K562 (cell line): Measurements from ENCODE around the gene RALGAPB. TPM values are rescaled to one million over a fixed set of nuclear protein-coding genes. Genes with fewer than 3 reads are reported as not detected.

Experiments
- BRCA1 ChIP-seq, 2 experiments: fragments of 450-650 bp in 1 of 2; sonication (generic) in 1 of 2; formaldehyde crosslinking in 1 of 2; IDR thresholded peaks; 2 replicates each; pipeline versions ENCODE4 v1.5.0 to v1.6.1; 2017 to 2020; ENCODE audit warnings: mild to moderate bottlenecking in 1 of 2, missing genetic modification reagents in 1 of 2
- CBX2 ChIP-seq: fragments of 200-600 bp; sonication (generic); IDR thresholded peaks from one replicate; pipeline ENCODE4 v1.6.1; 2012; ENCODE audit warnings: mild to moderate bottlenecking, low read length, inconsistent platforms; ENCODE audit not compliant: insufficient read depth, poor library complexity, severe bottlenecking
- DACH1 ChIP-seq: fragments of 450-650 bp; IDR thresholded peaks from 2 replicates; pipeline ENCODE4 v1.6.1; 2018; ENCODE audit not compliant: partially characterized antibody
- FIP1L1 ChIP-seq: fragments of 200-400 bp; formaldehyde crosslinking; IDR thresholded peaks from 2 replicates; pipeline ENCODE4 v1.6.1; 2018; ENCODE audit warnings: mild to moderate bottlenecking, low read depth, low read length; ENCODE audit not compliant: poor library complexity, severe bottlenecking
- FOXJ3 ChIP-seq: sonication (generic); formaldehyde crosslinking; IDR thresholded peaks from 2 replicates; pipeline ENCODE4 v1.4.0; 2020; ENCODE audit warnings: mild to moderate bottlenecking, missing genetic modification reagents
- GATA2 ChIP-seq: sonication (generic); formaldehyde crosslinking; IDR thresholded peaks from 2 replicates; pipeline ENCODE4 v1.4.0; 2020; ENCODE audit warnings: mild to moderate bottlenecking, missing genetic modification reagents
- HDAC6 ChIP-seq: IDR thresholded peaks from 2 replicates; pipeline ENCODE4 v1.6.1; 2012; ENCODE audit warnings: low read depth, mild to moderate bottlenecking, control low read depth, inconsistent platforms, low read length, moderate library complexity
- MITF ChIP-seq: IDR thresholded peaks from 2 replicates; pipeline ENCODE4 v1.6.1; 2014; ENCODE audit warnings: antibody characterized with exemption
- NFRKB ChIP-seq: fragments of 450-650 bp; IDR thresholded peaks from 2 replicates; pipeline ENCODE4 v1.6.1; 2016; ENCODE audit warnings: low read depth
- NONO ChIP-seq, 2 experiments: fragments of 200-400 bp in 1 of 2; fragments of 450-650 bp in 1 of 2; formaldehyde crosslinking in 1 of 2; IDR thresholded peaks; 2 replicates each; pipeline ENCODE4 v1.6.1; 2017; ENCODE audit warnings: low read depth in 2 of 2, mild to moderate bottlenecking in 2 of 2, moderate library complexity in 2 of 2, low read length in 1 of 2
- NR1H2 ChIP-seq: sonication (generic); formaldehyde crosslinking; IDR thresholded peaks from 2 replicates; pipeline ENCODE4 v1.4.0; 2020; ENCODE audit warnings: mild to moderate bottlenecking, missing genetic modification reagents
- PURB ChIP-seq: sonication (generic); formaldehyde crosslinking; IDR thresholded peaks from 2 replicates; pipeline ENCODE4 v1.9.0; 2021; ENCODE audit warnings: low read depth, mild to moderate bottlenecking, missing genetic modification reagents
- RBM17 ChIP-seq: fragments of 200-400 bp; formaldehyde crosslinking; IDR thresholded peaks from 2 replicates; pipeline ENCODE4 v1.6.1; 2017; ENCODE audit warnings: low read depth, mild to moderate bottlenecking, low read length, borderline replicate concordance
- RBM22 ChIP-seq: fragments of 200-400 bp; formaldehyde crosslinking; IDR thresholded peaks from 2 replicates; pipeline ENCODE4 v1.6.1; 2018; ENCODE audit warnings: low read length, low read depth; ENCODE audit not compliant: poor library complexity, severe bottlenecking
- SFPQ ChIP-seq: fragments of 200-400 bp; formaldehyde crosslinking; IDR thresholded peaks from 2 replicates; pipeline ENCODE4 v1.6.1; 2017; ENCODE audit warnings: mild to moderate bottlenecking, low read depth, low read length, moderate library complexity
- SMARCE1 ChIP-seq: fragments of 450-650 bp; IDR thresholded peaks from 2 replicates; pipeline ENCODE4 v1.7.1; 2016; ENCODE audit warnings: mild to moderate bottlenecking
- SMC3 ChIP-seq: conservative IDR thresholded peaks from 2 replicates; pipeline ENCODE4 v1.6.1; 2011; ENCODE audit warnings: low read depth, low read length, improper control_type of control experiment; ENCODE audit not compliant: insufficient read depth
- TAF9B ChIP-seq: fragments of 450-650 bp; IDR thresholded peaks from 2 replicates; pipeline ENCODE4 v1.6.1; 2018; ENCODE audit warnings: mild to moderate bottlenecking; ENCODE audit not compliant: partially characterized antibody
- TCF3 ChIP-seq: sonication (generic); formaldehyde crosslinking; IDR thresholded peaks from 2 replicates; pipeline ENCODE4 v1.4.0; 2020; ENCODE audit warnings: mild to moderate bottlenecking, missing genetic modification reagents
- TEAD4 ChIP-seq, 2 experiments: sonication (generic) in 1 of 2; formaldehyde crosslinking in 1 of 2; IDR thresholded peaks; 2 replicates each; pipeline versions ENCODE4 v1.6.1 to v1.8.0; 2012 to 2022; ENCODE audit warnings: borderline replicate concordance in 1 of 2, inconsistent platforms in 1 of 2, low read length in 1 of 2, mild to moderate bottlenecking in 1 of 2, missing genetic modification reagents in 1 of 2
- ZFX ChIP-seq: sonication (generic); formaldehyde crosslinking; IDR thresholded peaks from 2 replicates; pipeline ENCODE4 v1.8.0; 2022; ENCODE audit warnings: mild to moderate bottlenecking, missing genetic modification reagents, moderate library complexity
- ZNF174 ChIP-seq: fragments of 250-450 bp; sonication (Bioruptor Pico); IDR thresholded peaks from 2 replicates; pipeline ENCODE4 v1.4.0; 2020; ENCODE audit warnings: mild to moderate bottlenecking
- ZNF232 ChIP-seq: sonication (generic); formaldehyde crosslinking; IDR thresholded peaks from 2 replicates; pipeline ENCODE4 v1.8.0; 2022; ENCODE audit warnings: mild to moderate bottlenecking, missing genetic modification reagents
- ZNF347 ChIP-seq: fragments of 450-650 bp; formaldehyde crosslinking; IDR thresholded peaks from 2 replicates; pipeline ENCODE4 v1.4.0; 2020; ENCODE audit warnings: low read depth, mild to moderate bottlenecking, moderate library complexity
- ZSCAN29 ChIP-seq: fragments of 450-650 bp; IDR thresholded peaks from 2 replicates; pipeline ENCODE4 v1.6.1; 2017
- polyA plus RNA-seq, 8 experiments: library from polyadenylated mRNA; depleted of rRNA in 4 of 8; stranded (reverse) in 5 of 8; unstranded in 3 of 8; fragments of >200 nt; fragmentation: Nextera tagmentation in 2 of 8; fragmentation: Illumina TruSeq in 1 of 8; extraction: Ambion mirVana in 2 of 8; extraction: Trizol in 1 of 8; gene quantifications; 2 replicates each; pipeline versions ENCODE4 v1.2.1 to v1.2.3, GENCODE V29; 2011 to 2014; ENCODE audit warnings: inconsistent platforms in 1 of 8, missing spikeins in 1 of 8
- total RNA-seq, 7 experiments: library from RNA; depleted of rRNA in 6 of 7; stranded (reverse); fragments of >200 nt in 6 of 7; fragmentation: Illumina TruSeq in 2 of 7; extraction: Trizol in 2 of 7; gene quantifications; 2 replicates each; pipeline versions ENCODE4 v1.2.1 to v1.2.3, GENCODE V29; 2011 to 2021; ENCODE audit warnings: low replicate concordance in 1 of 7

RALGAPB gene
- total and polyA plus RNA-seq, 9 of the 15 experiments (the other 6 are each of a cell fraction or from before 2014, with no cell fraction given): 4.3 to 25.6 (median 13.6) TPM

- no peak for TF ChIP-seq SFPQ
- TF ChIP-seq GATA2 (CRISPR knock-in tag): no peak
- no peak for TF ChIP-seq ZSCAN29
- no peak for TF ChIP-seq DACH1
- no peak for TF ChIP-seq CBX2
- TF ChIP-seq BRCA1 (IDR thresholded peaks at IDR 0.05): no peak
- TF ChIP-seq BRCA1 (CRISPR knock-in tag; IDR thresholded peaks at IDR 0.05): no peak
- TF ChIP-seq SMARCE1: no peak
- no peak for TF ChIP-seq RBM17
- TF ChIP-seq FOXJ3 (CRISPR knock-in tag): no peak
- TF ChIP-seq PURB: no peak
- TF ChIP-seq SMC3: no peak
- no peak; the same call in 1 of the 2 replicates for TF ChIP-seq HDAC6
- no peak for TF ChIP-seq MITF
- no peak for TF ChIP-seq NR1H2 (CRISPR knock-in tag)
- no peak for TF ChIP-seq NFRKB
- no peak for TF ChIP-seq ZNF174 (CRISPR knock-in tag)
- no peak for TF ChIP-seq RBM22
- TF ChIP-seq TCF3 (CRISPR knock-in tag): no peak
- TF ChIP-seq FIP1L1: no peak
- TF ChIP-seq ZNF347 (CRISPR knock-in tag): no peak
- TF ChIP-seq NONO (IDR thresholded peaks at IDR 0.05; ENCODE audit: low read depth in 2 of 2, low read length in 1 of 2): peak in 1 of 2 experiments; percentile 66; a peak in 1 of 4 replicates
- TF ChIP-seq ZFX (CRISPR knock-in tag): peak; percentile 73
- TF ChIP-seq TAF9B: no peak
- TF ChIP-seq ZNF232 (CRISPR knock-in tag): no peak
- TF ChIP-seq TEAD4 (IDR thresholded peaks at IDR 0.05; ENCODE audit: low read length): peak; percentile 49
- TF ChIP-seq TEAD4 (CRISPR knock-in tag; IDR thresholded peaks at IDR 0.05; ENCODE audit: borderline replicate concordance): no peak
Measured at GRCh38 chr20:38472513-38473366, at the start of gene RALGAPB (continued).
